Mesodermal cell (in vitro differentiated cells): ENCODE data around the gene MATN3. TPM values are rescaled to one million over a fixed set of nuclear protein-coding genes. Genes with fewer than 3 reads are reported as not detected.
A peak's percentile ranks its signal among the peaks of the same experiment; 100 is the strongest.

Experiments used
- H3K27ac ChIP-seq: 2 replicates; pipeline ENCODE4 v1.7.0; 2013; ENCODE audit warnings: mild to moderate bottlenecking, low read depth, low read length, moderate library complexity; ENCODE audit not compliant: severe bottlenecking
- H3K36me3 ChIP-seq: 2 replicates; pipeline ENCODE4 v1.7.1; 2013; ENCODE audit warnings: mild to moderate bottlenecking, low read length, moderate library complexity; ENCODE audit not compliant: control insufficient read depth, insufficient read depth
- H3K4me1 ChIP-seq: one replicate; pipeline ENCODE4 v1.7.1; 2013; ENCODE audit warnings: mild to moderate bottlenecking, low read length; ENCODE audit not compliant: insufficient read depth, control insufficient read depth, poor library complexity, severe bottlenecking
- H3K4me3 ChIP-seq: 2 replicates; pipeline ENCODE4 v1.7.0; 2013; ENCODE audit warnings: low read length, control low read depth, mild to moderate bottlenecking; ENCODE audit not compliant: insufficient read depth, poor library complexity, severe bottlenecking; ENCODE audit errors: extremely low read depth
- H3K9me3 ChIP-seq: 2 replicates; pipeline ENCODE4 v1.7.1; 2013; ENCODE audit warnings: mild to moderate bottlenecking, low read length, moderate library complexity; ENCODE audit not compliant: control insufficient read depth
- WGBS, 2 experiments: methylation state at CpG; one replicate each; pipeline ENCODE4 v1.1.5; 2013; ENCODE audit warnings: missing lambda C conversion rate in 2 of 2; ENCODE audit not compliant: insufficient coverage in 2 of 2; 5-methylcytosine and 5-hydroxymethylcytosine counted together
- polyA plus RNA-seq, 2 experiments: library from polyadenylated mRNA; stranded (reverse); fragments of 50-300 nt; gene quantifications; one replicate each; pipeline ENCODE4 v1.2.3, GENCODE V29; 2013

The MATN3 gene, protein sequence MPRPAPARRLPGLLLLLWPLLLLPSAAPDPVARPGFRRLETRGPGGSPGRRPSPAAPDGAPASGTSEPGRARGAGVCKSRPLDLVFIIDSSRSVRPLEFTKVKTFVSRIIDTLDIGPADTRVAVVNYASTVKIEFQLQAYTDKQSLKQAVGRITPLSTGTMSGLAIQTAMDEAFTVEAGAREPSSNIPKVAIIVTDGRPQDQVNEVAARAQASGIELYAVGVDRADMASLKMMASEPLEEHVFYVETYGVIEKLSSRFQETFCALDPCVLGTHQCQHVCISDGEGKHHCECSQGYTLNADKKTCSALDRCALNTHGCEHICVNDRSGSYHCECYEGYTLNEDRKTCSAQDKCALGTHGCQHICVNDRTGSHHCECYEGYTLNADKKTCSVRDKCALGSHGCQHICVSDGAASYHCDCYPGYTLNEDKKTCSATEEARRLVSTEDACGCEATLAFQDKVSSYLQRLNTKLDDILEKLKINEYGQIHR
- 17.8 TPM for polyA plus RNA-seq (2013, experiment 1 of 2)
- polyA plus RNA-seq (2013, experiment 2 of 2) = 19.6 TPM

DNA sequence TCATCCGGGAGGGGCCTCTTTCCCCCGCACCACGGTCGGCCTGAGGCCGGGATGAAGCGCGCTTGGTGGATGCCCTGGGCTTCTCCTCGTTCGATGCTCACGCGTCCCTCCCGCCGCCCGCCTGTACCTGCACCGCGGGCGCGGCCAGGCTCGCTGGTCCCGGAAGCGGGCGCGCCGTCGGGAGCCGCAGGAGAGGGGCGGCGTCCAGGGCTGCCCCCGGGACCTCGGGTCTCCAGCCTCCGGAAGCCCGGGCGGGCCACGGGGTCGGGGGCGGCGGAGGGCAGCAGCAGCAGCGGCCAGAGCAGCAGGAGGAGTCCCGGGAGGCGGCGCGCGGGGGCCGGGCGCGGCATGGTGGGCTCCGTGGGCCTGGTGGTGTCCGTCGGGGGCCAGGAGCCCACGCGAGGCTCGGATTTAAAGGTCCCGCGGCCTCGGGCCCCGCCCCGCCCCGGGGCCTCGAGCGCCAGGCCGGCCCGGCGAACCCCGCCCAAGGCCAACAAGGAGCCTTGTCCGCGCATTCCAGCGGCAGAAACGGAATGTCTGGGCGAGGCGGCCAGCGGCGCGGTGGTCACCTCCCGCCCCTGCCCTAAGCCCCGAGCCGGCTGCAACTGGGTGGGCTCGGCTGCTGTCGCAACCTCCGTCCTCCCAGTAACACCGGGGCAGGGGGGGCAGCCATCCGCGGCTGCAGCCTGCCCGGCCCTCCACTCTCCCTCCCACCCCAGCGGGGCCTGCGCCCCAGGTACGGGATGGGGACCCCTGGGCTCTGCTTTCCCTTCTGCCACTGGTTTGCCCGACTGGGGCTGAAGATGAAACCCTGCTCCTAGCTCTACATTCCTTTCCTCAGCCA, at the start of gene MATN3:
Gene MATN3, minus strand, starts transcription at position 387 of the 844 bp plus-strand sequence. Its CDS starts 37 bp downstream, at position 350.
- WGBS, 2 experiments = 1 to 2% methylated on average over 39 to 55 of the region's 87 CpGs
- Histone ChIP-seq H3K4me1 (peaks cover 11% of the 10 kb centered on the region), H3K4me3 (peak within 1 kb of the TSS; percentile 44), H3K27ac (peak within 1 kb of the TSS; percentile 72), H3K36me3 (no peaks in the 10 kb centered on the region), H3K9me3 (no peaks in the 10 kb centered on the region)

DNA sequence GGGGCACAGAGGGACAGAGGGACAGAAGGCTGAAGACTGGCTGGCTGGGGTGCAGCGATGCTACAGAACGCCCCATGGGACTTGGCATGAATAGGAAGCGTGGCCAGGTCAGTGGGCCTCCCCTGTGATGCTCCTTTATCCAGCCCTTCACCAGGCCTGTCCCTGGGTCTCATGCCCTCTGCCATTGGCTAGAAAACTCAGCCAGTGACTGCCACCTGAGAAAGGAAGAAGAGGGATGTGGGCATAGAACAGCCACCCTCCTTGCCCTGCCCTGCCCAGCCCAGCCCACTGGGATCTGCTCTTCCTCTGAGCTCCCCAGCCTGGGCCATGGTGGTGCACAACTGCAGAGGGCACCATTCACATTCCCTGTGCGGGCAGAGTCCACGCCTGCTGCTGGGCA, 49.5 kb upstream of the MATN3 start:
- 90 to 92% methylated on average over 3 to 5 of the region's 5 CpGs for WGBS, 2 experiments
- Histone ChIP-seq H3K4me3 (no peak overlapping the region), H3K9me3 (no peaks in the 10 kb centered on the region), H3K4me1 (no peaks in the 10 kb centered on the region), H3K27ac (no peak overlapping the region), H3K36me3 (no peaks in the 10 kb centered on the region)

DNA sequence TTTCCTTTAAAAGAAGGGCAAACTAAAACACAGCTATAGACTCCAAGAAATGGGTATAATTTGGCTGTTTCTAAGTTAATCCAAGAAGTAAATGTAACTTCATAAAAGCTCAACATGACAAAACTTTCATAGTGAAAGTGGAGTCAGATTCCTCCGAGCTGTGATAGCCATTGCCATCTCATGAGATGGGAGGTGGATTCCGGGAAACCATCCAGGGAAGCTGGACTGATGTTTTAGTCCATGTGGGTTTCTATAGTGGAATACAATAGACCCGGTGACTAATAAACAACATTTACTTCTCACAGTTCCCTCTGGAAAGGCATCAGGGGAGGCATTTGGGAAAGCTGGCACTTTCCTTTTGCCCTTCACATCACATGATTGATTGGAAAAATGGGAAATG, 49.0 kb upstream of the MATN3 start:
- Histone ChIP-seq H3K27ac (no peak overlapping the region), H3K4me3 (no peak overlapping the region), H3K36me3 (no peaks in the 10 kb centered on the region), H3K9me3 (no peaks in the 10 kb centered on the region), H3K4me1 (no peaks in the 10 kb centered on the region)
- 100% methylated on average over 1 of the region's 3 CpGs; no CpG with 5 or more reads in 1 of the 2 experiments for WGBS, 2 experiments

DNA sequence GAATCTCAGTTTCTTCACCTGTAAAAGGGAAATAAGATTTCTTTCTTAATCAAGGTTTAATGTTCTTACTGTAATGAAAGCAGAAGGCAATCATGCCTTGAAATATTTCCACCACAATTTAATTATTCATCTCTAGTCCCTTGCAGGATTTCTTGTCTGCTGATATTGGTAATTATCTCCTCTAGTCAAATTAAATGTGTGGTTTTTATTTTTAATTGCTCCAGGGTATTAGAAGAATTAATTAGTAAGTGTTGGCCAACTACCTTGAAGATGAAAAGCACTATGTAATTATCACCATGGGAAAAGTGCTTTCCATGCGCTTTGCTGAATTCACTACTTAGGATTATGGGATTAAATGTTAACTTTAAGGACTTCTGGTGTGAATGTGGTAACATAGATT, 47.6 kb upstream of the MATN3 start:
- Histone ChIP-seq H3K27ac (no peak overlapping the region), H3K4me1 (no peaks in the 10 kb centered on the region), H3K9me3 (no peaks in the 10 kb centered on the region), H3K36me3 (no peaks in the 10 kb centered on the region), H3K4me3 (no peak overlapping the region)
- no CpG with 5 or more reads among the region's 1 CpG for WGBS, 2 experiments

DNA sequence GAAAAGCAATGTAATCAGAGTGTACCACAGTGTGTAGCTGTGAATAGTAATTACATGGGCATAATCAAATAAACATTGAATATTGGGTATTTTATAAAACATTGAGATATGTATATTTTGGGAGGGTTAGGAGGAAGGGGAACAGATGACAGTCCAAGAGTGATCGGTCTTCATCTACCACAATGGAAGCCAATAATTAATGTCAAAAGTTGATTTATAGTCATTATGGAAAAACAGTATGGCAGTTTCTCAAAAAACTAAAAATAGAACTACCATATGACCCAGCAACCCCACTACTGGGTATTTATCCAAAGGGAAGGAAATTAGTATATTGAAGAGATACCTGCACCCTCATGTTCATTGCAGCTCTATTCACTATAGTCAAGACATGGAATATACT, 44.8 kb upstream of the MATN3 start:
- Histone ChIP-seq H3K4me3 (no peak overlapping the region), H3K9me3 (no peaks in the 10 kb centered on the region), H3K36me3 (no peaks in the 10 kb centered on the region), H3K4me1 (no peaks in the 10 kb centered on the region), H3K27ac (no peak overlapping the region)
- WGBS, 2 experiments = no CpG with 5 or more reads among the region's 1 CpG

DNA sequence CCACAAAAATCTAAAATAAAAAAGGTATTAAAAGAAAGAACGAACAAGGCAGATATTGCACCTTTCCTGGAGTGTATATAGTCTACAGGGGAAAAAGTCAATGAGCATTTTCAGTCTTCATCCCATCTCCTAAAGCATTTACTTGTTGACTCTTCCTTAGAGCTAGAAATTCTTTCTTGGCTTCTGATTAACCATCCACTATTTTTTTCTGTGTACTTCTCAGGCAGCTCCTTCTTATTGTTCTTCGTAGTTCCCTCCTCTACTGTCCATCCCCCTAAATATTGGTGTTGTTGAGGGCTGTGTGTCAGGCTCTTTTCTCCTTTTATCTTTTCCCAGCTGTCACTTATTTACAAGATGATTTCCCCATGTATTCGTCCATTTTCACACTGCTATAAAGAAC, 42.5 kb upstream of the MATN3 start:
- H3K36me3 ChIP-seq = no peaks in the 10 kb centered on the region
- WGBS, 2 experiments = no CpG with 5 or more reads among the region's 3 CpGs
- no peaks in the 10 kb centered on the region for H3K4me1 ChIP-seq

DNA sequence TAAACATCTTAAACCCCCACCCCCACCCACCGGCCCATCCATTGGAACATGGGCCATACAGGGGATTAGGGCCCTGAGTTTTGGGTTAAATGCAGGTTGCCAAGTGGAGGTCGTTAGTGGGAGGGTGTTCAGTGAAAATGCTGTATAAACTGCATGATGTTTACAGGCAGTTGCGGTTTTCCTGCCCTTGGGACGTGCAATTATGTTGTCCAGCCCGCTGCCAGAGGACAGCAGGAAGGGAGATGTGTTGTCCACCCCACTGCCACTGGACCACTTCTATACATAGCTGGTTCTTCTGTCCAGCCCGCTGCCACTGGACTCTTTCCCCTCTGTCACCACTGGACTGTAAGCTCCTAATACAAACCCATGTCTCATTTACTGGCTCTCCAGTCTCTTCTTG, 41.7 kb upstream of the MATN3 start:
- H3K27ac ChIP-seq = no peak overlapping the region
- H3K9me3 ChIP-seq = no peaks in the 10 kb centered on the region
- no peaks in the 10 kb centered on the region for H3K36me3 ChIP-seq
- H3K4me1 ChIP-seq = no peaks in the 10 kb centered on the region
- H3K4me3 ChIP-seq = no peak overlapping the region
- WGBS, 2 experiments = 92 to 96% methylated on average over 5 of the region's 6 CpGs

More for the DNA sequence above, 42.5 kb upstream of the MATN3 start:
- Histone ChIP-seq H3K4me3 (no peak overlapping the region), H3K27ac (no peak overlapping the region), H3K9me3 (no peaks in the 10 kb centered on the region)

DNA sequence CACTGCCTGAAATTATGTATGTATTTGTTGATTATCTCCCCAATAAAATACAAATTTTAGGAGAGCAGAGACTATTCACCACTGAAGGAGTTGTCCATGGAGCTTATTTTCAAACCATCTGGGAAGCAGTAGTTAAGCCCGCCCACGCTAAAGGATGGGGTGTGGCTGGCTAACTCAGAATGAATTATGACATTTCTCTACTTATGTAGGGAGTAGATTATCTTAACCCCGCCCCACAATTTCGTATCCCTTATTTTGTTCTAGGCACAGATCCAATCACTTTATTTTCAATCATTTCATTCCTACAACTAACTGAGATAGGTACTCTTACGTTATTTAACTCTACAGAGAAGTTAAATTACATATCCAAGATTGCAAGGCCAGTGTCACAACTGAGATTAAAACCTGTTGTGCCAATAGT, 40.4 kb upstream of the MATN3 start:
- Histone ChIP-seq H3K36me3 (no peaks in the 10 kb centered on the region), H3K27ac (no peak overlapping the region), H3K9me3 (no peaks in the 10 kb centered on the region), H3K4me1 (peaks cover 7% of the 10 kb centered on the region), H3K4me3 (peak overlapping the region; percentile 95)
- 92 to 100% methylated on average over 1 of the region's 5 CpGs for WGBS, 2 experiments

DNA sequence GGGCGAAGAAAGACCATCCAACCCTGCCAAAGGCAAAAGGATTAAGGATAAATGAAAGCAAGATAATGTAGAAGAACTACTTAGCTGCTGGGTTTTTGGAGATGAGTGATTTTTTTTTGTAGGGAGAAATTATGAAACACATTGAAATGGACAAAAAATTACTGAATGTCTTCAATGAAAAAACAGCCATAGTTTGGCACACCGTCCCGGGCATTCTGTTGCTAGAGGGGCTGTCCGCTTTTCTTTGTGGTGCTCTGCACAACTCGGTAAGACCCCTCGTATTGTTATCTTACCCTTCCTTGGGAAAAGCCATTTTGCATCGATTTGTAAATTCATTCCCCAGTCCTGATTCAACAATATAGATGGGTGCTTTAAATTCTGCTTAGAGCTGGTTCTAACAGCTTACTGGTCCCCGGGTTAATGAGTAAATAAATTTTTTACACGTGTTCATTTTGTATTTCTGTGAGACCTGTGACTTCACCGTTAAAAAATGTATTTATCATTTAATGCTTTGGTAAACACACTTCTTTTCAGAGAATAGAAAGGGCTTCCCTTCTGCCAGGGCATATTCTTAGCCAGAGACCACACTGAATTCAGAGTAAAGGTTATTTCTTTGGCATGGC, 39.9 kb upstream of the MATN3 start:
- peak overlapping the region; percentile 100 for H3K27ac ChIP-seq
- WGBS, 2 experiments = 3 to 7% methylated on average over 3 to 6 of the region's 10 CpGs
- no peaks in the 10 kb centered on the region for H3K36me3 ChIP-seq
- peaks cover 7% of the 10 kb centered on the region for H3K4me1 ChIP-seq
- H3K4me3 ChIP-seq = peak overlapping the region; percentile 95
- no peaks in the 10 kb centered on the region for H3K9me3 ChIP-seq

DNA sequence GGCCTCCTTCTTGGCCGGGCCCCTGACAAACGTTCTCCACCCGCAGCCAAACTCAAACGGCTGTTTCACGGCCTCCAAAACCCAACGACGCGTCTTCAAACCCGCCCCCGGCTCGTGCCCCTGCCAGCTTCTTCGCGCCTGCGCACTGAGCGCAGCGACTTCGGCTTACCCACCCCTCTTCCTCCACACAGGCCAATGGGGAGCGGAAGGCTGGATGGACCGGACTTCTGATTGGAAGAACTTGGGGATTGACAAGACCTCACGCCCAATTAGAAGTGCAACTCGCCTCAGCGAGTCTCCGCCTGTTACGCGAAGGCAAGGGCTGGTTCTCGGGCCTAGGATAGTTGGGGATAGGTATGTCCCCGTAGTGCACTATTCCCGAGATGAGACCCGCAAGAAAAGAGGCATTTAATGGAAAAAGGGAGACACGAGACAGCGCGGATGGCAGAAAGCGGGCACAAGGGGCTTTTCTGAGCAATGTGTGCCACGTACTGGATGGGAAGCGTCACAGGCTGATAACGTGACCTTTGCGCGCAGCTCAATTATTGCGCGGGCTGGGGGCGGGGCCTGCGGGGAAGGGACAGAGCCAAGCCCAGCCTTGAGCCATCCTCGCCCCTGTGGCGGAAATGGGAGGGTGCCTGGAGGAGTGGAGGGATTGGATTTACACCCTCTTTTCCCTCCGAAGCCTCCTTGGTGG, 39.2 kb upstream of the MATN3 start, which contains the start of gene LAPTM4A:
Gene LAPTM4A, minus strand, starts transcription at position 97 of the 697 bp plus-strand sequence. CDS start 108 bp downstream, outside the sequence.
- H3K9me3 ChIP-seq = no peaks in the 10 kb centered on the region
- H3K27ac ChIP-seq = peak within 1 kb of the TSS; percentile 100
- no peaks in the 10 kb centered on the region for H3K36me3 ChIP-seq
- WGBS, 2 experiments = 0 to 1% methylated on average over 32 to 40 of the region's 45 CpGs
- peak within 1 kb of the TSS; percentile 95 for H3K4me3 ChIP-seq
- peaks cover 7% of the 10 kb centered on the region for H3K4me1 ChIP-seq
